MM.1S (cell line): Measurements from ENCODE around the gene RSRC1.

Experiments
- EZH2 ChIP-seq: fragments of 300-600 bp; sonication (generic); optimal IDR thresholded peaks from 2 replicates; pipeline ENCODE3; 2017; ENCODE audit warnings: low read depth, mild to moderate bottlenecking, antibody characterized with exemption, low read length, mixed read lengths
- TF ChIP-seq, protein P1 (sequence below): fragments of 300-600 bp; sonication (generic); IDR thresholded peaks from 2 replicates; pipeline ENCODE4 v1.5.1; 2016; ENCODE audit warnings: antibody characterized with exemption, low read length, mixed read lengths

DNA sequence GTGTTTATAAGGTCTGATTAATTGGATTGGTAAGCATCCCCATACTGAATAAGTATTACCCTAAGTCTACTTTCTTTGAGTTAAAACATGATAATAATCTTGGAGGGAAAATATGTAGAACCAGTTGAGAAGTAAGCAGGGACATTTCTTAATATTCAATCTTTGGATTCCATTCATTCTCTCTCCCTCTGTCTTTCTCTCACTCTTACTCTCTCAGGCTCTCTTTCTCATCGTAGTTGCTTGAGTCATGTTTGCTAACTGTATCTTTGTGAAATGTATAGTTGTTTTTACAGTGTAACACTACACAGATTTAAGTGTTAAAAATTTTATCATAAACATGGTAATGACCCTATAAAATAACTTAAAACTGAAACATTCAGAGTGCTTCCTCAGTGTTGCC lies 163.8 kb downstream of the RSRC1 start:
- TF ChIP-seq EZH2: no peak
- TF ChIP-seq, protein P1, sequence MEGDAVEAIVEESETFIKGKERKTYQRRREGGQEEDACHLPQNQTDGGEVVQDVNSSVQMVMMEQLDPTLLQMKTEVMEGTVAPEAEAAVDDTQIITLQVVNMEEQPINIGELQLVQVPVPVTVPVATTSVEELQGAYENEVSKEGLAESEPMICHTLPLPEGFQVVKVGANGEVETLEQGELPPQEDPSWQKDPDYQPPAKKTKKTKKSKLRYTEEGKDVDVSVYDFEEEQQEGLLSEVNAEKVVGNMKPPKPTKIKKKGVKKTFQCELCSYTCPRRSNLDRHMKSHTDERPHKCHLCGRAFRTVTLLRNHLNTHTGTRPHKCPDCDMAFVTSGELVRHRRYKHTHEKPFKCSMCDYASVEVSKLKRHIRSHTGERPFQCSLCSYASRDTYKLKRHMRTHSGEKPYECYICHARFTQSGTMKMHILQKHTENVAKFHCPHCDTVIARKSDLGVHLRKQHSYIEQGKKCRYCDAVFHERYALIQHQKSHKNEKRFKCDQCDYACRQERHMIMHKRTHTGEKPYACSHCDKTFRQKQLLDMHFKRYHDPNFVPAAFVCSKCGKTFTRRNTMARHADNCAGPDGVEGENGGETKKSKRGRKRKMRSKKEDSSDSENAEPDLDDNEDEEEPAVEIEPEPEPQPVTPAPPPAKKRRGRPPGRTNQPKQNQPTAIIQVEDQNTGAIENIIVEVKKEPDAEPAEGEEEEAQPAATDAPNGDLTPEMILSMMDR: no peak
